Peyer's patch (tissue), 4 donors: ENCODE data around the gene HOXD8. TPM values are rescaled to one million over a fixed set of nuclear protein-coding genes. Genes with fewer than 3 reads are reported as not detected.

Source experiments
- DNase-seq, 3 donors: peaks; one replicate each; pipeline ENCODE4 v3.0.0-alpha.2; 2017 to 2019
- H3K27ac ChIP-seq, 4 donors: fragments of 200-600 bp; sonication (generic); one replicate each; pipeline ENCODE4 v1.5.1; 2016 to 2019
- H3K27me3 ChIP-seq, 2 donors: fragments of 200-600 bp; sonication (generic); one replicate each; pipeline ENCODE4 v1.5.1; 2019
- H3K36me3 ChIP-seq, 3 donors: fragments of 200-600 bp; sonication (generic); one replicate each; pipeline ENCODE4 v1.5.1; 2016 to 2019
- H3K4me1 ChIP-seq, 4 donors: fragments of 200-600 bp; sonication (generic); one replicate each; pipeline ENCODE4 v1.5.1; 2016 to 2019
- H3K4me3 ChIP-seq, 4 donors: fragments of 200-600 bp; sonication (generic); 1 replicate in 3 of 4; 2 replicates in 1 of 4; pipeline ENCODE4 v1.5.1; 2016 to 2019; ENCODE audit warnings: mild to moderate bottlenecking in 1 of 4
- H3K9me3 ChIP-seq, 4 donors: fragments of 200-600 bp; sonication (generic); one replicate each; pipeline ENCODE4 v1.5.1; 2016 to 2019; ENCODE audit warnings: mild to moderate bottlenecking in 1 of 4
- CTCF ChIP-seq, 6 experiments: fragments of 450-650 bp in 4 of 6; fragments of 200-600 bp in 2 of 6; sonication (generic) in 1 of 6; IDR thresholded peaks; one replicate each; pipeline ENCODE4 v1.5.1; 2017 to 2019; ENCODE audit warnings: antibody characterized with exemption in 6 of 6, mild to moderate bottlenecking in 3 of 6, moderate library complexity in 1 of 6
- POLR2A ChIP-seq, 2 donors: fragments of 450-650 bp; IDR thresholded peaks; one replicate each; pipeline ENCODE4 v1.5.1; 2017; ENCODE audit warnings: antibody characterized with exemption in 2 of 2, mild to moderate bottlenecking in 2 of 2, moderate library complexity in 2 of 2
- total RNA-seq, 4 donors: library from RNA; depleted of rRNA; stranded (reverse); fragments of >200 nt; gene quantifications; one replicate each; pipeline ENCODE4 v1.1.0, GENCODE V29; 2016

The HOXD8 gene
- total RNA-seq, 4 donors from 2014 or later = 3.3 to 9.1 (median 5.0) TPM

- Histone ChIP-seq H3K27ac (no peak overlapping the region), H3K27me3 (no peaks in the 10 kb centered on the region), H3K4me3 (no peak overlapping the region)
These were observed 17.8 kb downstream of the HOXD8 start for GRCh38 chr2:176147210-176147799.

GRCh38 chr2:176147800-176148496 lies 18.4 kb downstream of the HOXD8 start:
- H3K36me3 ChIP-seq = peaks cover 0 to 8% (median 0%) of the 10 kb centered on the region in 3 donors
- no peaks in the 10 kb centered on the region for H3K9me3 ChIP-seq
- no peak for DNase-seq
- TF ChIP-seq POLR2A (IDR thresholded peaks at IDR 0.05) (no peak), CTCF (IDR thresholded peaks at IDR 0.05) (no peak)
- H3K4me1 ChIP-seq = peaks cover 0 to 15% (median 0%) of the 10 kb centered on the region in 4 donors
- H3K4me3 ChIP-seq = no peak overlapping the region
- H3K27me3 ChIP-seq = no peaks in the 10 kb centered on the region
- no peak overlapping the region for H3K27ac ChIP-seq

More at GRCh38 chr2:176147210-176147799, 17.8 kb downstream of the HOXD8 start:
- Histone ChIP-seq H3K9me3 (no peaks in the 10 kb centered on the region), H3K4me1 (peaks cover 0 to 15% (median 0%) of the 10 kb centered on the region in 4 donors), H3K36me3 (peaks cover 0 to 2% (median 0%) of the 10 kb centered on the region in 3 donors)
- TF ChIP-seq CTCF (IDR thresholded peaks at IDR 0.05) (no peak), POLR2A (IDR thresholded peaks at IDR 0.05) (no peak)
- no peak for DNase-seq

GRCh38 chr2:176148751-176149421 lies 19.4 kb downstream of the HOXD8 start:
- Histone ChIP-seq H3K9me3 (no peaks in the 10 kb centered on the region), H3K4me1 (peaks cover 0 to 15% (median 0%) of the 10 kb centered on the region in 4 donors), H3K27ac (no peak overlapping the region), H3K27me3 (no peaks in the 10 kb centered on the region), H3K36me3 (peaks cover 0 to 11% (median 0%) of the 10 kb centered on the region in 3 donors), H3K4me3 (no peak overlapping the region)
- no peak for DNase-seq
- no peak for TF ChIP-seq POLR2A (IDR thresholded peaks at IDR 0.05)

GRCh38 chr2:176149481-176149938 lies 20.0 kb downstream of the HOXD8 start:
- no peak for TF ChIP-seq CTCF (IDR thresholded peaks at IDR 0.05)
- no peak for TF ChIP-seq POLR2A (IDR thresholded peaks at IDR 0.05)
- no peaks in the 10 kb centered on the region for H3K9me3 ChIP-seq
- H3K4me3 ChIP-seq = no peak overlapping the region
- no peak for DNase-seq
- no peaks in the 10 kb centered on the region for H3K27me3 ChIP-seq
- peaks cover 0 to 15% (median 0%) of the 10 kb centered on the region in 4 donors for H3K4me1 ChIP-seq
- H3K36me3 ChIP-seq = peaks cover 0 to 11% (median 0%) of the 10 kb centered on the region in 3 donors
- H3K27ac ChIP-seq = no peak overlapping the region

GRCh38 chr2:176149939-176150583 lies 20.6 kb downstream of the HOXD8 start:
- TF ChIP-seq POLR2A (IDR thresholded peaks at IDR 0.05) (no peak), CTCF (IDR thresholded peaks at IDR 0.05) (no peak)
- DNase-seq = no peak
- Histone ChIP-seq H3K27ac (no peak overlapping the region), H3K9me3 (no peaks in the 10 kb centered on the region), H3K4me1 (peaks cover 0 to 12% (median 0%) of the 10 kb centered on the region in 4 donors), H3K4me3 (no peak overlapping the region), H3K27me3 (no peaks in the 10 kb centered on the region), H3K36me3 (peaks cover 0 to 11% (median 0%) of the 10 kb centered on the region in 3 donors)
